WTC11 (cell line): ENCODE data around the gene TP53INP2.

Experiments
- GTF2I ChIP-seq: fragments of 250-450 bp; sonication (Bioruptor Pico); conservative IDR thresholded peaks from 2 replicates; pipeline ENCODE4 v1.4.0; 2021; ENCODE audit warnings: mild to moderate bottlenecking
- MYBL2 ChIP-seq: sonication (generic); formaldehyde crosslinking; IDR thresholded peaks from 2 replicates; pipeline ENCODE4 v1.8.1; 2023; ENCODE audit warnings: mild to moderate bottlenecking, moderate library complexity, missing genetic modification reagents
- NFE2L1 ChIP-seq: sonication (generic); formaldehyde crosslinking; IDR thresholded peaks from 2 replicates; pipeline ENCODE4 v1.8.1; 2023; ENCODE audit warnings: missing genetic modification reagents
- NFYB ChIP-seq: sonication (generic); formaldehyde crosslinking; conservative IDR thresholded peaks from 2 replicates; pipeline ENCODE4 v1.8.0; 2022; ENCODE audit warnings: low read depth, missing genetic modification reagents
- SP1 ChIP-seq: sonication (generic); formaldehyde crosslinking; conservative IDR thresholded peaks from 2 replicates; pipeline ENCODE4 v1.8.1; 2022; ENCODE audit warnings: missing genetic modification reagents
- TF ChIP-seq, protein P1 (sequence below): fragments of 200-600 bp; IDR thresholded peaks from 2 replicates; pipeline ENCODE4 v1.8.0; 2022; ENCODE audit warnings: antibody characterized with exemption
- TF ChIP-seq, protein P2 (sequence below): sonication (generic); formaldehyde crosslinking; IDR thresholded peaks from 2 replicates; pipeline ENCODE4 v1.8.0; 2022; ENCODE audit warnings: mild to moderate bottlenecking, missing genetic modification reagents
- TF ChIP-seq, protein P3 (sequence below): sonication (generic); formaldehyde crosslinking; IDR thresholded peaks from 2 replicates; pipeline ENCODE4 v1.8.1; 2022; ENCODE audit warnings: low read depth, mild to moderate bottlenecking, moderate library complexity, missing genetic modification reagents, borderline replicate concordance
- TF ChIP-seq, protein P4 (sequence below): sonication (generic); formaldehyde crosslinking; IDR thresholded peaks from 2 replicates; pipeline ENCODE4 v1.8.1; 2022; ENCODE audit warnings: mild to moderate bottlenecking, moderate library complexity, missing genetic modification reagents

DNA sequence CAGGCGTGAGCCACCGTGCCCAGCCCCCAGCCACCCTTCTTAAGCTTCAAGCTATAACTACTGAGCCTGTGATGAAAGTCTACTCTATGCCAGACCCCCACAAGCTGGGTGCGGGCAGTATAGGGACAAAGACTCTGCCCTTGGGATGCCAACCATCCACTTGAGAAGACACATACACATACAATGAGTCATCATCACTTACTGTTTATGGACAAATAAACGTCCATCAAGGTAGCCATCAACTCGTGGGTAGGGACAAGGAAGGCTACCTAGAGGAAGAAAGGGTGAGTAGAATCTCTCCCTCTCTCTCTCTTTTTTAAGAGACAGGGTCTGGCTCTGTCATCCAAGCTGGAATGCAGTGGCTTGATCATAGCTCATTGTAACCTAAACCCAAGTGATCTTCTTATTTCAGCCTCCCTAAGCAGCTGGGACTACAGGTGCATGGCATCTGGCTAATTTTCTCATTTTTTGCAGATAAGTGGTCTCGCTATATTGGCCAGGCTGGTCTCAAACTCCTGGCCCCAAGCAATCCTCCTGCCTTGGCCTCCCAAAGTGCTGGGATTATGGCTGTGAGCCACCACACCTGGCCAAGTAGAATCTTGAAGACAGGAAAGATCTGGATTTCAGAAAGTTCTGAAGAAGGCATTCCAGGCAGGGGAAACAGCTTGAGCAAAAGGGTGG is 2.6 kb upstream of the TP53INP2 start:
- no peak for TF ChIP-seq GTF2I (CRISPR knock-in tag)
- TF ChIP-seq, protein P1, sequence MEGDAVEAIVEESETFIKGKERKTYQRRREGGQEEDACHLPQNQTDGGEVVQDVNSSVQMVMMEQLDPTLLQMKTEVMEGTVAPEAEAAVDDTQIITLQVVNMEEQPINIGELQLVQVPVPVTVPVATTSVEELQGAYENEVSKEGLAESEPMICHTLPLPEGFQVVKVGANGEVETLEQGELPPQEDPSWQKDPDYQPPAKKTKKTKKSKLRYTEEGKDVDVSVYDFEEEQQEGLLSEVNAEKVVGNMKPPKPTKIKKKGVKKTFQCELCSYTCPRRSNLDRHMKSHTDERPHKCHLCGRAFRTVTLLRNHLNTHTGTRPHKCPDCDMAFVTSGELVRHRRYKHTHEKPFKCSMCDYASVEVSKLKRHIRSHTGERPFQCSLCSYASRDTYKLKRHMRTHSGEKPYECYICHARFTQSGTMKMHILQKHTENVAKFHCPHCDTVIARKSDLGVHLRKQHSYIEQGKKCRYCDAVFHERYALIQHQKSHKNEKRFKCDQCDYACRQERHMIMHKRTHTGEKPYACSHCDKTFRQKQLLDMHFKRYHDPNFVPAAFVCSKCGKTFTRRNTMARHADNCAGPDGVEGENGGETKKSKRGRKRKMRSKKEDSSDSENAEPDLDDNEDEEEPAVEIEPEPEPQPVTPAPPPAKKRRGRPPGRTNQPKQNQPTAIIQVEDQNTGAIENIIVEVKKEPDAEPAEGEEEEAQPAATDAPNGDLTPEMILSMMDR: no peak
- TF ChIP-seq, protein P2, sequence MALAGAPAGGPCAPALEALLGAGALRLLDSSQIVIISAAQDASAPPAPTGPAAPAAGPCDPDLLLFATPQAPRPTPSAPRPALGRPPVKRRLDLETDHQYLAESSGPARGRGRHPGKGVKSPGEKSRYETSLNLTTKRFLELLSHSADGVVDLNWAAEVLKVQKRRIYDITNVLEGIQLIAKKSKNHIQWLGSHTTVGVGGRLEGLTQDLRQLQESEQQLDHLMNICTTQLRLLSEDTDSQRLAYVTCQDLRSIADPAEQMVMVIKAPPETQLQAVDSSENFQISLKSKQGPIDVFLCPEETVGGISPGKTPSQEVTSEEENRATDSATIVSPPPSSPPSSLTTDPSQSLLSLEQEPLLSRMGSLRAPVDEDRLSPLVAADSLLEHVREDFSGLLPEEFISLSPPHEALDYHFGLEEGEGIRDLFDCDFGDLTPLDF (CRISPR knock-in tag): no peak
- TF ChIP-seq, protein P3, sequence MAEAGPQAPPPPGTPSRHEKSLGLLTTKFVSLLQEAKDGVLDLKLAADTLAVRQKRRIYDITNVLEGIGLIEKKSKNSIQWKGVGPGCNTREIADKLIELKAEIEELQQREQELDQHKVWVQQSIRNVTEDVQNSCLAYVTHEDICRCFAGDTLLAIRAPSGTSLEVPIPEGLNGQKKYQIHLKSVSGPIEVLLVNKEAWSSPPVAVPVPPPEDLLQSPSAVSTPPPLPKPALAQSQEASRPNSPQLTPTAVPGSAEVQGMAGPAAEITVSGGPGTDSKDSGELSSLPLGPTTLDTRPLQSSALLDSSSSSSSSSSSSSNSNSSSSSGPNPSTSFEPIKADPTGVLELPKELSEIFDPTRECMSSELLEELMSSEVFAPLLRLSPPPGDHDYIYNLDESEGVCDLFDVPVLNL (CRISPR knock-in tag): no peak
- no peak for TF ChIP-seq NFE2L1 (CRISPR knock-in tag)
- TF ChIP-seq MYBL2 (CRISPR knock-in tag): no peak
- TF ChIP-seq, protein P4, sequence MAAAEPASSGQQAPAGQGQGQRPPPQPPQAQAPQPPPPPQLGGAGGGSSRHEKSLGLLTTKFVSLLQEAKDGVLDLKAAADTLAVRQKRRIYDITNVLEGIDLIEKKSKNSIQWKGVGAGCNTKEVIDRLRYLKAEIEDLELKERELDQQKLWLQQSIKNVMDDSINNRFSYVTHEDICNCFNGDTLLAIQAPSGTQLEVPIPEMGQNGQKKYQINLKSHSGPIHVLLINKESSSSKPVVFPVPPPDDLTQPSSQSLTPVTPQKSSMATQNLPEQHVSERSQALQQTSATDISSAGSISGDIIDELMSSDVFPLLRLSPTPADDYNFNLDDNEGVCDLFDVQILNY (CRISPR knock-in tag): no peak
- no peak for TF ChIP-seq SP1 (CRISPR knock-in tag)
- TF ChIP-seq NFYB (CRISPR knock-in tag): no peak
